Eye (tissue), 1 donor: ENCODE measurements around the gene AP3S2.
"Not testable (repeated sequence)": the region's sequence is repeated elsewhere in the genome, so short reads cannot be mapped to it uniquely, and the experiment has no call there.

Experiments used
- DNase-seq: peaks from one replicate; pipeline ENCODE4 v3.0.0-alpha.2; 2015

Gene AP3S2

GRCh38 chr15:89863918-89864317, 29.9 kb downstream of the AP3S2 start:
- no peak for DNase-seq

- no peak for DNase-seq
Measured at GRCh38 chr15:89860891-89861290, 32.9 kb downstream of the AP3S2 start.

- DNase-seq, result no peak
Measured at GRCh38 chr15:89860431-89860830, 33.4 kb downstream of the AP3S2 start.

GRCh38 chr15:89858661-89859458, 34.9 kb downstream of the AP3S2 start:
- DNase-seq, result no peak

- no peak for DNase-seq
Measured at GRCh38 chr15:89857673-89858072, 36.1 kb downstream of the AP3S2 start.

GRCh38 chr15:89855948-89856347, 37.8 kb downstream of the AP3S2 start:
- no peak for DNase-seq

GRCh38 chr15:89854863-89855262, 38.9 kb downstream of the AP3S2 start:
- DNase-seq, result not testable (repeated sequence)

GRCh38 chr15:89852342-89852995, 41.3 kb downstream of the AP3S2 start:
- DNase-seq, result no peak

- DNase-seq, result no peak
Measured at GRCh38 chr15:89851673-89852341, 42.0 kb downstream of the AP3S2 start.

- DNase-seq, result no peak
Measured at GRCh38 chr15:89848970-89849292, 44.9 kb downstream of the AP3S2 start.

GRCh38 chr15:89847101-89847500, 46.7 kb downstream of the AP3S2 start:
- no peak for DNase-seq

GRCh38 chr15:89845305-89845893, 48.4 kb downstream of the AP3S2 start:
- DNase-seq, result no peak

- DNase-seq, result no peak
Measured at GRCh38 chr15:89841962-89842361, 51.8 kb downstream of the AP3S2 start.

GRCh38 chr15:89841306-89841705, 52.5 kb downstream of the AP3S2 start:
- no peak for DNase-seq

GRCh38 chr15:89839167-89839810, 54.5 kb downstream of the AP3S2 start:
- DNase-seq, result no peak

- no peak for DNase-seq
Measured at GRCh38 chr15:89837830-89838178, 56.0 kb downstream of the AP3S2 start.

GRCh38 chr15:89837134-89837829, 56.5 kb downstream of the AP3S2 start:
- no peak for DNase-seq

GRCh38 chr15:89836267-89837133, 57.3 kb downstream of the AP3S2 start:
- DNase-seq, result no peak

- DNase-seq, result no peak
Measured at GRCh38 chr15:89835176-89835564, 58.6 kb downstream of the AP3S2 start.

GRCh38 chr15:89834465-89835175, 59.2 kb downstream of the AP3S2 start:
- not testable (repeated sequence) for DNase-seq

GRCh38 chr15:89833966-89834365, 59.8 kb downstream of the AP3S2 start:
- no peak for DNase-seq
